H4 (cell line): ENCODE results near the gene HIGD2A. TPM values are rescaled to one million over a fixed set of nuclear protein-coding genes. Genes with fewer than 3 reads are reported as not detected.
A peak's percentile ranks its signal among the peaks of the same experiment; 100 is the strongest.
"Not testable (repeated sequence)": the region's sequence is repeated elsewhere in the genome, so short reads cannot be mapped to it uniquely, and the experiment has no call there.

Experiments
- DNase-seq: peaks from one replicate; pipeline ENCODE4 v3.0.0-alpha.2; 2015; ENCODE audit warnings: low spot score
- total RNA-seq: library from RNA; depleted of rRNA; stranded (reverse); fragments of >200 nt; shearing (Covaris generic); gene quantifications from 2 replicates; pipeline ENCODE4 v1.2.3, GENCODE V29; 2014

Gene HIGD2A
- total RNA-seq, 1 experiment from 2014 or later = 212 TPM

- no peak for DNase-seq
Observed at GRCh38 chr5:176394881-176395675, 6.5 kb downstream of the HIGD2A start.

- no peak for DNase-seq
Observed at GRCh38 chr5:176396330-176396729, 7.8 kb downstream of the HIGD2A start.

- DNase-seq = no peak
Observed at GRCh38 chr5:176397736-176398420, 9.3 kb downstream of the HIGD2A start.

DNA sequence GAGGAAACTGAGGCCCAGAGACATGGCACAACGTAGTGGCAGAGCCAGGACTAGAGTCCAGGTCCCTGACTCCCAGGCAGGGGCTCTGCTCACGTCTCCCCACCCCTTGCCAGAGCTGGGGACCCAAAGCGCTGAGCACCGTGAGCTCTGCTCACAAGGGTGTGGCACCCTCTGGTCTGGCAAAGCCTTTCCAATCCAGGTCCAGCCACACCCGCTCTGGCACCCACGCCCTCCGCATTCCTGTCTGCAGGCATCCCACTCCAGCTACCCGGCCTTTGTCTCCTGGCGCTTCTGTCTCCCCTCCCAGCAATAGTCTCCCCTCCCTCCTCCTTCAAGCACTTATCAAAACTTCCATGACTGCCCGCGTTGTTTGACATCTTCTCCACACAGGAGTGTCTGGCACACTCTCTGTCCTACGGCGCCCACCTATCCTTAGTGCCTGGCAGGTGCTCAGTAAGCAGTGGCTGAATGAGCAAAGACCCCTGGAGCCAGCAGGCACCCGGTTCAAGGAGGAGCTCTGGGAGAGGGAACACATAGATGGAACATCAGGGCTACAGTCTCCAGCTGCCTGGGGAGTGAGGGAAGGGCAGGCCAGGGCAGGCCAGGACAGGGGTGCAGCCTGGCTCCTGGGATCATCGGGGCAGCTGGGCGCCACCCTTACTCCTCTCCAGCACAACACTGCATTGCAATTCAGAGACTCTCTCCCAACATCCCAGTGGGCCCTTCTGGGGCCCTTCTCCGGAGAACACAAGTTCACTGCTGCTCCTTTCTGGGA, 12.0 kb downstream of the HIGD2A start:
- DNase-seq = no peak

DNA sequence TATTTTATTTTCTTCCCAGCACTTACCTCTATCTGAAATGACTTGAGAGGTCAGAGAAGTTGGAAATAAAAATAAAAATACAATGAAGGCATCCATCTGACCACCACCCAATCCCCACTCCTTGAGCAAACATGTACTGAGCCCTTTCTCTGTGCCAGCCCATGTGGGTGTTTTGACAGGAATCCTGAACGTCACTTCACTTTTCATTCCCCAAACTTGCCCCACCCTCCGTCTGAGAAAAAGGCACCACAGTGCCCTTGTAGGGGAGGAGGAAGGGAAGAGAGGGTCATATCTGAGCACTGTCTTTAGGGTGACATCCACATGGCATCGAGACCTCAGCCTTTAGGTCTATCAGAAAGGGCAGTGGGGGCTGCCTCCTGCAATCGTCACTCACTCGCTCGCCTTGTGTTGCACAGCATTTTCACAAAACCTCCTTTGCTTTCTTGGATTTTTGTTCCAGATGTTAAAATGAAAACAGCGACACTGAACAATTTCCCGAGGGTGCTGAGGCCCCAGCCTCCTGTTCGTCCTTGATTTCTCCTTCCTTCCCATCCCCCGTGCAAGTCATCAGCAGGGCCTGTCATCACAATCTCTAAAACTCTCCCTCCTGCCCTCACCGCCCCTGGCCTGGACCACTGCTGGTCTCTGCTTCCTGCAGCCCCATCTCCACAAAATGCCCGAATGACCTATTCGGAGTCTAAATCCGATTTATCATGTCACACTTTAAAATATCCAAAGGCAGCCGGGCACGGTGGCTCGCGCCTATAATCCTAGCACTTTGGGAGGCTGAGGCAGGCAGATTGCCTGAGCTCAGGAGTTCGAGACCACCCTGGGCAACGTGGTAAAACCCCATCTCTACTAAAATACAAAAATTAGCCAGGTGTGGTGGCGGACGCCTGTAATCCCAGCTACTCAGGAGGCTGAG, 13.0 kb downstream of the HIGD2A start:
- no peak for DNase-seq

DNA sequence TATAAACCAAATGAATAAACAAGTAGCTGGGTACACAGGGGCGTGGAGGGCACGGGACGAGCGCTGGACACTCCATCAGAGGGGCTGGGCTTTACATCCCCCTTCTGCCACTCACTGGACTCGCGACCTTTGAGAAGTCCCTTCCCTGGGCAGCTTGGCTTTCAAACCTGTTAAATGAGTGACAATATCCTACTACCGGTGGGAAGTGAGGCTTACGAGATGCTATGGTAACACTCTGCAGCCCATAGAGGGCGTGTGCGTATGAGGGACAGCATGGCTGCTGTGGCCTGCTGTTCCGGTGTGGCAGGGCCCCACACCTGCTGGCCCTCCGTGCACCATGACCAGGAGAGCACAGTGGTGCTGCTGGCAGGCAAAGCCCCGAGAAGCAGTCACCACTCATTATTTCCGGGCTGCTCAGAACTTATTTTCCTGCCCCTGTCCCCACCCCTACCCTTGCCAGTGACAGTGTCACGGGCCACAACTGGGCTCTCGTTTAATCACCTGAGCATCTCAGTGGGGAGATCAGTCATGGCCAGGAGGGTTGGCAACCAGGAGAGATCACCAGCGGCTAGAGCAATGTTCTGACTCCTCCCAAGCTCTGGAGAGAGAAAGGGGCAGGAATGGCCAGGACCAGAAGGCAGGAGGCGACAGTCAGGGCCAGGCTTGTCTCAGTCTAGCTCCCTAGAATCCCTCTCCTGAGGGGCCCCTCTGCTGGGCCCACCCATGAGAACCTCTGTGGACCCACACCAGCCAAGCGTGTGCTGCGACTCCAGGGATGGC, 17.3 kb downstream of the HIGD2A start:
- DNase-seq = no peak

- DNase-seq = no peak
Observed at GRCh38 chr5:176406436-176407052, 18.0 kb downstream of the HIGD2A start.

DNA sequence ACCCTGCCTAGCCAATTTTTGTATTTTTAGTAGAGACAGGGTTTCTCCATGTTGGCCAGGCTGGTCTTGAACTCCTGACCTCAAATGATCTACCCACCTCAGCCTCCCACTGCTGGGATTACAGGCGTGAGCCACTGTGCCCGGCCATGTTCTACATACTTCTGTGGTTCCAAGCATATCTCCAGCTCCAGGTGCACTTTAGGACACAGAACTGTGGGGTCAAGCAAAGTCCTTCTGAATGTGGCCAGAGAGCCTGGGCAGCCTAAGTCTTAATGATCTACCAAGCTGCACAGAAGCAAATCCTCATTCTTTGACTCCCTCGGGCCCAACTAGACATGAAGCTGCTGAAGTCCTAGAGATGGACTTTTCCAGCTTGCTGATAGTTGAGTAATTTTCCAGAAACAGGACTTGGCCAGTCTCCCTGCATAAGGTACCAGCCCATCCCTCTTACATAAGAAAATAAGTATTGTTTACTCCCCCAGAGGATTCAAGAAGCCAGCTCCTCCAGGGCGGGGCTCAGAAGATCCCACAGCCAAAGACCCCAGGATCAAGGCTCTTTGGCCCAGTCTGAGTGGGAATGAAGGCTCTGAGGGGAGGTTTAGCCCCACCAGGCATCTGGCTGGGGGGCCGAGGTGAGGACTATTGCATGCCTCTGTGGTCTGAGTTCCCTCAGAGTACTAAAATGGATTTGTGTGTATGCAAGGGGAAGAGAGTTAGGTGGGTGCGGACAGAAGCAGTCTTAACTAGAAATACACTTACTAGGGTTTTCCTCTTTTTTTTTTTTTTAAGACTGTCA, 19.1 kb downstream of the HIGD2A start:
- DNase-seq = no peak

- not testable (repeated sequence) for DNase-seq
Observed at GRCh38 chr5:176408252-176408573, 19.7 kb downstream of the HIGD2A start.

DNA sequence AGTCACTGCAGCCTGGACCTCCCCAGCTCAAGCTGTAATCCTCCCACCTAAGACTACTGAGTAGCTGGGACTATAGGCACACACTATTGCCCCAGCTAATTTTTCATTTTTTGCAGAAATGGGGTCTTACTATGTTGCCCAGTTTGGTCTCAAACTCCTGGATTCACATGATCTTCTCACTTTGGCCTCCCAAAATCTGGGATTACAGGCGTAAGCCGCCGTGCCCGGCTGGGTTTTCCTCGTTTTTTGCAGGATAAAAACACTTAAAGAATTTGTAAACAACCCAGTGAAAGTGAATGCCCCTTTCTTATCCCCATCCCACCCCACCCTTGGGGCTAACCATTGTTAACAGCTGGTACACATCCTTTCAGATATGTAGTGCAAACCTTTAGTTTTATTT, 20.0 kb downstream of the HIGD2A start:
- DNase-seq = no peak

DNA sequence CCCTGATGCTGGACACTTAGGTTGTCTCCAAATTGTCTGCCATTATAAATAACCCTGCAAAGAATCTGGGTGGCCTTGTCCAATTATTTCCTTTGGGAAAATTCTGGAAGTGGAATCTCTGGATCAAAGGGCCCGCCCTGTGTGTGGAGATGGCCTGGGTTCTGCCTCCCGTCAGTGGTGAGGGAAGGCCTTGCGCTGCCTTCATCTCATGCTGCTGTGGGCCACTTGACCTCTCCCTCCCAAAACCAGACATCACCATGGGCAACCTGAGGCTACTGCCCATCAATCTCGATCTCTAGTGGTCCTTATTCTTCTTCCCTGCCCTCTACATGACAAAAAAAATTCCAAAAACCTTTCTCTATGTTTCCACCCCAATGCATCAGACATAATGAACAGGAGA, 21.2 kb downstream of the HIGD2A start:
- no peak for DNase-seq

DNA sequence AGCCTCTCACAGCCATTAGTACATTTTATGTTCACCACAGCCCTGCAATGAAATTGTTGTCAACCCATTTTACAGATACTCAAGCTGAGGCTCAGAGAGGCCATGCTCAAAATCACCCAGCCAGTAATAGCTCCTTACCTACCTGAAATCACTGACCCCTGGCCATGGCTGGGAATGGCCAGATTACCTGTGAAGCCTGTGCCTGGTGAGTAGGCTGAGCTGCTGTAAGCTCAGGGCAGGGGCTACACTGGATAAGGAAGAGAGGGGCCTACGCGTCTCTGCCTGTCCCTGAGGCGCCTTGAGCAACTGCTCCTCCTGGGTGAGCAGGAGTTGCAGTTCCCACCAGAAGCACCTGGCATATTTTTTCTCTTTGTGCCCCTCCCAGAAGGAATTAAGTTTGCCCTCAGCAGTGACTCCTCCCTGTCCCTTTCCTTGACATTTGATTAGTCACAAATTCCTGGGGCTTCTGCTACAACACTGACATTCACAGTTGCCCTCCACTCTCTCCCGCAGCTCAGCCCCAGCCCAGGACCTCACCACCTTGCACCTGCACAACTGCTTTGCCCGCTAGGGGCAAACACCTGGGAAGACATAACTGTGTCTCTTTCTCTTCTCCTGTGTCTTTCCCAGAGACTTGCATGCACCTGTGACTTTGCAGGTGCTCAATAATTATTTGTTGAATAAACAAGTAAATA, 22.1 kb downstream of the HIGD2A start:
- DNase-seq = no peak

DNA sequence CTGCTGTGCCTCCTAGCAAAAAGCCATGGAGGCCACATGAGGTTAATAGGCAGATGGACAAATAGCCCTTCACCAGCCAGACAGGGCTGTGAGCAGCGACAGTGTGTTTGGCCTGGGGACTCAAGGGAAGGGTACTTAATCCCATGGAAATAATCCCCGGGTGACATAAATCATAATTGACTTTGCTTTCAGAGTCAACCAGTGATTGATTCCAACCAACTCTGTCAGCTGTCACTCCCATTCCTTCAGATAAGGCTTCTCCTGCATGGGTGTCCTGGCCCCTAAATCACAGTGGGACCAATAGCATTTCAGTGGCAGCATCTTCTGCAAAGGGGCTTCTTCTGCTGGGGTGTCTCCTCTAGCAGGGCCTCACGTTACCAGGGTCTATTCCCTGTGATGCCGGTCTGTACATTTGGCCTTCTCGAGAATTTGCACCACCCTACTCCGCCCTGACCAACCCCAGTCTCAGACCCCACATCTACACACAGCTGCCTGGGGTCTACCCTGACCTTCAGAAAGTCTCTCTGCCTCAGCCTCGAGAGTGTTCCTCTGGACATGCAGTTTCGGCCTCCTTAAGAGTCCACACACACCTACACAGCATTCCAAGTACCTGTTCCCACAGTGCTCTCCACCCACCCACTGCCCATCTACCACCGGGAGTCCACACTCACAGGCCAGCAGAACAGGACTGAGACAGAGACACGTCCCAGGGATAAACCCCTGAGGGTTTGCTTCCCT, 24.1 kb downstream of the HIGD2A start:
- DNase-seq = peak; percentile 4

DNA sequence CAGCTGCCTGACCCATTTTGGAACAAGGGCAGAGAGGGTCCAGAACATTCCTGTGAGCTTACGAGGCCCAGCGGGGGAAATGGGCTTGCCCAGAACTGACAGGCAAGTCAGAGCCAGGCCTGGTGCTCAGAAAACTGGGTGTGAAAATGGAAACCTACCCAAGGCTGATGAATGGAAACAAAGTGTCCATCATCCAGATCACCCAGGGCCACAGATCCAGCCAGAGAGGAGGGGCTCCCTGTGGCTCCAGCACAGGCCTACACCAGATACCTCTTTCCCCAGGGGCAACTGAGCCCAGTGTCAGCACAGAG, 24.7 kb downstream of the HIGD2A start:
- DNase-seq = peak; percentile 6

DNA sequence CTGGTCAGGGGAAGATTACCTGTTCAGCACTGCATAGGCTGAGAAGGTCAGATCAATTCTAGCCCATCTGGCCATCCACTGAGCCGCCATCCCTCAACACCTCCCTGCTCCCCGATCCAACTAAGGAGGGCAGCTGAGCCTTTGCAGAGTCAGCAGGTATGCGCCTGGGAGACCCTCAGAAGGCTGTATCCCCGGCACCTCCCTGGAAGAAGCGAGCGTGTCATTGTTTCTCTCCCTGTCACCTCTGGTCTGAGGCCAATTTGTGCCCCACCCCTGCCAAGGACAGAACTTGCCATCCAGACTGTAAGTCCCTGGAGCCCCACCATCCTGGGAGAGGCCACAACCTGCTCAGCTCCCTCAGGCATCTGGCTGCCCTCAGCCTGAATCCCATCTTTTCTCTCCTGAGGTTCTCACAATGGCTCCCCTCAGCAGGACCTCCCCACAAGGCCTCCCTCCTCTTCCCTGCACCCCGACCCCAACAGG, 25.2 kb downstream of the HIGD2A start:
- DNase-seq = peak; percentile 8

- DNase-seq = no peak
Observed at GRCh38 chr5:176414704-176415103, 26.2 kb downstream of the HIGD2A start.

DNA sequence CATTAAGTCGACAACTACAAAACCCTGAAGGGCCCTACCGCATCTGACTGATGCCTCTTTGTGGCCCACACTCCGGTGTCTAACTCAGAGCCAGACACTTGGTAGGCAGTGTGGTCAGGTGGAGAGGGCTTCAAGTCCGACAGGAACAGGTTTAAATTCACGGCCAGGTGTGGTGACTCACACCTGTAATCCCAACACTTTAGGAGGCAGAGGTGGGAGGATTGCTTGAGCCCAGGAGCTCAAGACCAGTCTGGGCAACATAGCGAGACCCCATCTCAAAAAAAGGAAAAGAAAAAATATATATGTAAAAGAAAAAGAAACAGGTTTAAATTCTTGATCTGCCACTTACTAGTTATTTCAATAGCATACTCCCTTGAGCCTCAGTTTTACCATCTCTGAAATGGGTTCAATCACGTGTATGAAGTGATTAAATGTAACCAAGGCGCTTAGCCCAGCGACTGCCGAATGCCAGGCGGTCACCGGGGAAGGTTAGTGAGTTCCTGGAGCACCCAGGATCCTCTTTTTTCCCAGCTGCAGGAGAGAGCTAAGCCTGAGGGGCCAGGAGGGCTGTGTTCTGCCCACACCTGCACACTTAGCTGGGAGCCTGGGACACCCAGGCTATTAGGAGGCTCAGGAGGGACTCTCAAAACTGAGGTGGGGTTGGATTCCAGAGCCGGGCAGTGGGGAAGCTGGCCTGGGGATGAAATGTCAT, 26.8 kb downstream of the HIGD2A start:
- peak; percentile 9 for DNase-seq
